ENCODE results near the gene CLIC4. TPM values are rescaled to one million over a fixed set of nuclear protein-coding genes. Genes with fewer than 3 reads are reported as not detected.
A peak's percentile ranks its signal among the peaks of the same experiment; 100 is the strongest.
"Not testable (repeated sequence)": the region's sequence is repeated elsewhere in the genome, so short reads cannot be mapped to it uniquely, and the experiment has no call there.

CLIC4 gene
- total RNA-seq: 200 TPM
- long read RNA-seq, full-length matches to known transcripts: 390 of 429 reads
- long read RNA-seq, partial matches to known transcripts: 10 of 429 reads
- long read RNA-seq, other reads (novel, unspliced or antisense): 29 of 429 reads

- intact Hi-C loops (cut with DNase I): loop anchor here (10.0 kb wide), 1 partner anchor 50 kb away; no protein-coding TSS in a partner anchor
Measured at GRCh38 chr1:24744911-24745710, at the start of gene CLIC4. CLIC4 (plus strand) TSS chr1:24745447; CDS start chr1:24745554, 107 bp downstream.

GRCh38 chr1:24696041-24696755 lies 49.0 kb upstream of the CLIC4 start:
- Histone ChIP-seq H3K27ac (peak overlapping the region; percentile 74), H3K27me3 (no peaks in the 10 kb centered on the region), H3K36me3 (no peaks in the 10 kb centered on the region), H3K9me3 (no peaks in the 10 kb centered on the region), H3K4me1 (peaks cover 36% of the 10 kb centered on the region), H3K4me3 (no peak overlapping the region)
- ATAC-seq (peak; percentile 6), DNase-seq (no peak)
- intact Hi-C loops (cut with DNase I): loop anchor here (10.0 kb wide), 1 partner anchor 49 kb away; the partner anchor contains the start of gene CLIC4
- TF ChIP-seq CTCF (IDR thresholded peaks at IDR 0.05): no peak

More at GRCh38 chr1:24744911-24745710, at the start of gene CLIC4:
- peaks cover 11% of the 10 kb centered on the region for H3K4me1 ChIP-seq
- peak; percentile 98 for ATAC-seq
- H3K27me3 ChIP-seq: no peaks in the 10 kb centered on the region
- H3K9me3 ChIP-seq: no peaks in the 10 kb centered on the region
- DNase-seq: peak; percentile 100
- H3K27ac ChIP-seq: peak within 1 kb of the TSS; percentile 88
- peak within 1 kb of the TSS; percentile 82 for H3K4me3 ChIP-seq
- no peaks in the 10 kb centered on the region for H3K36me3 ChIP-seq
- TF ChIP-seq CTCF (IDR thresholded peaks at IDR 0.05): no peak

DNA sequence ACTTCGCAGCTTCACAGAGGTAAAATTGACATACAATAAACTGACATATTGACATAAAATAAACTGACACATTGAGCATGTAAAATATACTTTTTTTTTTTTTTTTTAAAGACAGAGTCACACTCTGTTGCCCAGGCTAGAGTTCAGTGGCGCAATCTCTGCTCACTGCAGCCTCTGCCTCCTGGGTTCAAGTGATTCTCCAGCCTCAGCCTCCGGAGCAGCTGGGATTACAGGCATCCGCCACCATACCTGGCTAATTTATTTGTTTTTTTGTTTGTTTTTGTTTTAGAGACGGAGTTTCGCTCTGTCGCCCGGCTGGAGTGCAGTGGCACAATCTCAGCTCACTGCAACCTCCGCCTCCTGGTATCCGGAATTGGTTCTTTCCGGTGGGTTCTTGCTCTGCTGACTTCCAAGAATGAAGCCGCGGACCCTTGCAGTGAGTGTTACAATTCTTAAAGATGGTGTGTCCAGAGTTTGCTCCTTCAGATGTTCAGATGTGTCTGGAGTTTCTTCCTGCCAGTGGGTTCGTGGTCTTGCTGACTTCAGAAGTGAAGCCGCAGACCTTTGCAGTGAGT lies 48.4 kb upstream of the CLIC4 start:
- H3K27ac ChIP-seq: no peak overlapping the region
- DNase-seq (no peak), ATAC-seq (no peak)
- TF ChIP-seq CTCF (IDR thresholded peaks at IDR 0.05): no peak
- H3K4me1 ChIP-seq: peaks cover 36% of the 10 kb centered on the region
- no peak overlapping the region for H3K4me3 ChIP-seq
- H3K36me3 ChIP-seq: no peaks in the 10 kb centered on the region
- intact Hi-C loops (cut with DNase I): loop anchor here (10.0 kb wide), 1 partner anchor 48 kb away; the partner anchor contains the start of gene CLIC4
- no peaks in the 10 kb centered on the region for H3K9me3 ChIP-seq
- no peaks in the 10 kb centered on the region for H3K27me3 ChIP-seq

DNA sequence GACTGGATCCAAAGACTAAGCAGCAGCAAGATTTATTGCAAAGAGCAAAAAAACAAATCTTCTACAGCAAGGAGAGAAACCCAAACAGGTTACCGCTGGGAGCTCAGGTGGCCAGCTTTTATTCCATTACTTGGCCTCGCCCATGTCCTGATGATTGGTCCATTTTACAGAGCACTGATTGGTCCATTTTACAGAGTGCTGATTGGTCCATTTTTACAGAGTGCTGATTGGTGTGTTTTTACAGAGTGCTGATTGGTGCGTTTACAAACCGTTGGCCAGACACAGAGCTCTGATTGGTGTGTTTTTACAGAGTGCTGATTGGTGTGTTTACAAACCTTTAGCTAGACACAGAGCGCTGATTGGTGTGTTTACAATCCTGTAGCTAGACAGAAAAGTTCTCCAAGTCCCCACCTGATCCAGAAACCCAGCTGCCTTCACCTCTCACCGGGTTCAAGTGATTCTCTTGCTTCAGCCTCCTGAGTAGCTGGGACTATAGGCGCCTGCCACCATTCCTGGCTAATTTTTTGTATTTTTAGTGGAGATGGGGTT lies 47.7 kb upstream of the CLIC4 start:
- intact Hi-C loops (cut with DNase I): loop anchor here (10.0 kb wide), 1 partner anchor 47 kb away; the partner anchor contains the start of gene CLIC4
- not testable (repeated sequence) for H3K9me3 ChIP-seq, H3K4me3 ChIP-seq, ATAC-seq, H3K27me3 ChIP-seq, H3K27ac ChIP-seq, DNase-seq, H3K36me3 ChIP-seq
- H3K4me1 ChIP-seq: peaks cover 36% of the 10 kb centered on the region

DNA sequence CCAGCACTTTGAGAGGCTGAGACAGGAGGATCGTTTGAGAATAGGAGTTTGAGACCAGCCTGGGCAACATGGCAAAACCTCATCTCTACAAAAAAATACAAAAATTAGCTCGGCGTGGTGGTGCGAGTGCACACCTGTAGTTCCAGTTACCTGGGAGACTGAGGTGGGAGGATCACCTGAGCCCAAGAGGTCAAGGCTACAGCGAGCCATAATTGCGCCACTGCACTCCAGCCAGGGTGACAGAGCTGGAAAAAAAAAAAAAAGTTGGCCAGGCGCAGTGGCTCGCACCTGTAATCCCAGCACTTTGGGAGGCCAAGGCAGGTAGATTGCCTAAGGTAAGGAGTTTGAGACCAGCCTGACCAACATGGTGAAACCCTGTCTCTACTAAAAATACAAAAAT lies 46.9 kb upstream of the CLIC4 start:
- H3K4me3 ChIP-seq, H3K27me3 ChIP-seq, DNase-seq, H3K36me3 ChIP-seq, H3K9me3 ChIP-seq, ATAC-seq, H3K27ac ChIP-seq: not testable (repeated sequence)
- H3K4me1 ChIP-seq: peaks cover 28% of the 10 kb centered on the region
- intact Hi-C loops (cut with DNase I): loop anchor here (10.0 kb wide), 1 partner anchor 46 kb away; the partner anchor contains the start of gene CLIC4

- no peaks in the 10 kb centered on the region for H3K27me3 ChIP-seq
- ATAC-seq (no peak), DNase-seq (no peak)
- H3K4me1 ChIP-seq: peaks cover 17% of the 10 kb centered on the region
- no peak overlapping the region for H3K27ac ChIP-seq
- intact Hi-C loops (cut with DNase I): loop anchor here (10.0 kb wide), 1 partner anchor 45 kb away; the partner anchor contains the start of gene CLIC4
- no peak overlapping the region for H3K4me3 ChIP-seq
- H3K36me3 ChIP-seq: no peaks in the 10 kb centered on the region
- TF ChIP-seq CTCF (IDR thresholded peaks at IDR 0.05): no peak
- no peaks in the 10 kb centered on the region for H3K9me3 ChIP-seq
Measured at GRCh38 chr1:24699628-24700027, 45.6 kb upstream of the CLIC4 start.
